NCI-H82 treated with DMSO at 0.1 percent for 48 hours (cell line): Measurements from ENCODE around the gene PRPF39.
"Not testable (repeated sequence)": the region's sequence is repeated elsewhere in the genome, so short reads cannot be mapped to it uniquely, and the experiment has no call there.

Experiments used
- DNase-seq: peaks from one replicate; lab custom pipeline; 2025; ENCODE audit not compliant: unreplicated experiment; lab: John Stamatoyannopoulos, UW

The PRPF39 gene

DNA sequence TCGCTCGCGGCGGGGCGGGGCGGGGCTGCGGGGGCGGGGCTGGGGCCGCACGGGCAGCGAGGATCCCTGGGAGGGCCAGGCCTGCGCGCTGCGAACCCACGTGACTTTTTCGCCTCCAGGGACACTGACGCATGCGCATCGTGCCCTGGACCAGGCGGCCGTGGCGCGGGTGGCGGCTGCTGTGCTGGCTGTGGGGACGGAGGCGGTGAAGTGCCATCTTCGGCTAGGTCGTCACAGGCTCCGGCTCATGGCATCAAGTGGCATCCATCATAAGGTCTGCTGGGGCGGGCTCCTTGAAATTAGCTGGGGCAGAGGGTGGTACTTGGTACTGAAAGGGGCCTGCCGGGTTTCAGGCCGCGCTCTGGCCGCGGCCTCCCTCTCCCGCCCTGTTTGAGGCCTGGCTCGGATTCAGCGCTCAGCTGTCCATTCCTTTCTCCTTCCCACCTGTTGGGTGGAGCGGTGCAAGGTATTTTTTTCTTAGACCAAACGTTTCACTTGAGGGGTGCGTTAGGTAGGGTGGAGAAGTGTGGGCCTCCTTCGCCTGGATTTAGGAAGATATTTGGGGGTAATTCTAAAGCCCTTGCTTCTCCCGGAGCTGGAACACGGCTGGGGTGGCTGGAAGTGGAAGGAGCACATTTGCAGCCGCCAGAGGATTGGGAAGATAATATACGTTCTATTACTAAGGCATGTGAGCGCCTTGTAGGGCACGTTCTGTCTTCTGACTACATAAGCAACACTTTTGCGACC, at the start of gene PRPF39:
PRPF39 (plus strand) TSS at position 141 of the 747 bp plus-strand sequence. CDS start 11,124 bp downstream, outside the sequence.
- DNase-seq, result peak; percentile 57

GRCh38 chr14:45034730-45035129, 49.2 kb upstream of the PRPF39 start:
- DNase-seq, result no peak

GRCh38 chr14:45038256-45038655, 45.7 kb upstream of the PRPF39 start:
- no peak for DNase-seq

- no peak for DNase-seq
Measured at GRCh38 chr14:45038865-45039264, 45.1 kb upstream of the PRPF39 start.

DNA sequence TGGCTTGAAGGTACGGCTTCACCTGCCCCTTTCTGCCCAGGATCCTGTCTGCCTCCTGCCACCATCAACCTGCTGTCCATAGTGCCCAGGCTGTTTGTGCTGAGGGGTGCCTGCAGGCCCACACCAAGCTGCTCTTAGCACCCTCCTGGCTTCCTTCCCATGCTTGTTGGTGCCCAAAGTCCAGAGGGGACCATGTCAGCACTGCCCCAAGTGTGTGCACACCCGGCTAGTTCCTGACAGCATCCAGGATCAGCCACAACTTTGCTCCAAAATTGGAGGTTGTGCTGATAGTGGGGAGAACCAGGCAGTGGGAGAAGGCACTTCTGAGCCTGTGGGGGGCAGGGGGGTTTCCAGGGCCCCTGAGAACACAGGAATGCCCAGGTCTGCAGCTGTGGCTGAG, 44.5 kb upstream of the PRPF39 start:
- no peak for DNase-seq

DNA sequence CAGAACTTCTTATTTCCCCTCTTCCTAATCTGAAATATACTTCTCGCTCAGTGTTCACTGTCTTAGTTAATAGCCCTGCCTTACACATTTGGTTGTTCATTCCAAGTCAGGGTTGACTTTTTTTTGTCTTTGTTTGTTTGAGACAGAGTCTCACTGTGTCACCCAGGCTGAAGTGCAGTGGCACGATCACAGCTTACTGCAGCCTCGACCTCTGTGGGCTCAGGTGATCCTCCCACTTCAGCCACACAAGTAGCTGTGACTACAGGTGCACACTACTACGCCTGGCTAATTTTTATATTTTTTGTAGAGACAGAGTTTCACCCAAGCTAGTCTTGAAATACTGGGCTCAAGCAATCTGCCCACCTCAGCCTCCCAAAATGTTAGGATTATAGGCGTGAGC, 42.3 kb upstream of the PRPF39 start:
- no peak for DNase-seq

DNA sequence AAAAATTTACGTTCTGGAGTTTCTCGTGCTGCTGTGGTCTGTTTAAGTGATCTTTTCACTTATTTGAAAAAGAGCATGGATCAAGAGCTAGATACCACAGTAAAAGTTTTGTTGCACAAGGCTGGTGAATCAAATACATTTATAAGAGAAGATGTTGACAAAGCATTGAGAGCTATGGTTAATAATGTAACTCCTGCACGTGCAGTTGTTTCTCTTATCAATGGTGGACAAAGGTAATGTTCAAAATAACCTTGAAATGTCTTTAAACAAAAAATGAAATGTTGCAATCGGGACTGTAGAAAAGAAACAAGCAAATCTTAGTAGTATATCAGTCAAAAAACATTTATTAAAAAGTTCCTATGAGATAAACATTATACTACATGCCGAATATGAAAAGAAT, 39.3 kb upstream of the PRPF39 start:
- DNase-seq, result no peak

GRCh38 chr14:45048385-45048784, 35.5 kb upstream of the PRPF39 start:
- no peak for DNase-seq

GRCh38 chr14:45051180-45051579, 32.7 kb upstream of the PRPF39 start:
- DNase-seq, result no peak

DNA sequence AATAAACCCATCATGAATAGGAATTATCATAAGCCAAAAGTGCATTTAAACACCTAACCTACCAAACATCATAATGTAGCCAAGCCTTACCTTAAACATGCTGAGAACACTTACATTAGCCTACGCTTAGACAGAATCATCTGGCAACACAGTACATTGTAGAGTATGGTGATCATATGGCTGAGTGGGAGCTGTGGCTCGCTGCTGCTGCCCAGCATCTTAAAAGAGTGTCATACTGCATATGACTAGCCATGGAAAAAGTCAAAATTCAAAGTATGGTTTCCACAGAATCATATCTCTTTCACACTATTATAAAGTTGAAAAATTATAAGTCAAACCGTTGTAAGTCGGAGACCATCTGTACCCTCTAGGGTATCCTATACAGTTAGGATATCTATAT, 32.0 kb upstream of the PRPF39 start:
- no peak for DNase-seq

- DNase-seq, result no peak
Measured at GRCh38 chr14:45057349-45057748, 26.6 kb upstream of the PRPF39 start.

DNA sequence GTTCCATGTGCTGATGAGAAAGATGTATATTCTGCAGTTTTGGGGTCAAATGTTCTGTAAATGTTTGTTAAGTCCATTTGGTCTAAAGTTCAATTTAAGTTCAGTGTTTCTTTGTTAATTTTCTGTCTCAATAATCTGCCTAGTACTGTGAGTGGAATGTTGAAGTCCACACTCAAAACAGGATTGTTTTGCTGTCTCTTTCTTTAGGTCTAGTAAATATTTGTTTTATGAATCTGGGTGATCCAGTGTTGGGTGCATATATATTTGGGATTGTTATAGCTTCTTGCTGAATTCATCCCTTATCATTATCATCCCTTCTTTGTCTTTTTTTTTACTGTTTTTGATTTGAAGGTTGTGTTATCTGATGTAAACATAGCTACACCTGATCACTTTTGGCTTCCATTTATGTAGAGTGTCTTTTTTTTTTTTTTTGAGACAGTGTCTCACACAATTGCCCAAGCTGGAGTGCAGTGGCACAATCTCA, 26.0 kb upstream of the PRPF39 start:
- DNase-seq, result no peak

DNA sequence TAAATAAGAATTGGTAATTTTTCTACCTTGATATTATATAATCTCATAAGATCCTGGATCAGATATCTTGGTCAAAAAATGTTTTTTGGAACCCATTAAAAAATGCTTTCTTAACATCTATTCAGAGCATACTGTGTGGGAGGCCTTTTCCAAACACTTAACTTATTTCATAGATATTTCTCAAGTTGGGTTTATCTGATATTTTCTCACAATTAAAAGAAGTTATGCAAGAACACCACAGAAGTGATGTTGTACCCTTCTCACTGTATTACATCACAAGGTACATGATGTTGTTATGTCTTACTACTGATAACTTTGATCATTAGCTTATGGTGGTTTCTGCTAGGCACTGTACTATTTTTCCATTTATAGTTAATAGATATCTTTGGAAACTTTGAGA, 23.4 kb upstream of the PRPF39 start:
- no peak for DNase-seq

DNA sequence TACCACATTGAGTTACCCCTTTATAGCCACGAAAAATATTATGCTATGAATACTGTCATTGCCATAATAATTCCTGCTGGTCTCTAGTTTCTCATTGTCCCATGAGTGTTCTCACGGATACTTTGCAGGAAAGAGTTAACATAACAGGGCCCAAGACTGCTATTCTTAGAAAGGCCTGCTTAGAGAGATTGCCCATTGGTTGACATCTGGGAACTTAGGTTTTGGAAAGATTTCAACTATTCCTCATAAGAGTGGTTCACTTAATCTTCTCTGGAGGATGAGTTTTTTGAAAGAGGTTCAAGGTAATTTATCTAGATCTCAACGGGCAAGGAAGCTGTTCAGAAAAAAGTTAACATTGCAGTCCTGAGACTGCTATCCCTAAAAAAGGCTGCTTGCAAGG, 18.4 kb upstream of the PRPF39 start:
- DNase-seq, result no peak

GRCh38 chr14:45065956-45066355, 18.0 kb upstream of the PRPF39 start:
- peak; percentile 5 for DNase-seq

- no peak for DNase-seq
Measured at GRCh38 chr14:45066667-45067066, 17.2 kb upstream of the PRPF39 start.

DNA sequence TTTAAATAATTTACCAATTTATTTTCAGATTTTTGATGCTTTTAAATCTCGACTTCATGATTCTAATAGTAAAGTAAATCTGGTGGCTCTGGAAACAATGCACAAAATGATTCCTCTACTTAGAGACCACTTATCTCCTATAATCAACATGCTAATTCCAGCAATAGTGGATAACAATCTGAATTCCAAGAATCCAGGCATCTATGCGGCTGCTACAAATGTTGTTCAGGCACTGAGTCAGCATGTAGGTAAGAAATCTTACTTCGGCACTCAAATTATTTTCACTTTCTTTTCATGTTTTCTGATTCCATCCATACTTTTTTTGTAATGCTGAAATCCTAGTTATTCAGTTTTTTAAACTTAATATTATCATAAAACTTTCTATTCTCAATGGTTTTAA, 15.5 kb upstream of the PRPF39 start:
- DNase-seq, result no peak

GRCh38 chr14:45070215-45070614, 13.7 kb upstream of the PRPF39 start:
- no peak for DNase-seq

GRCh38 chr14:45072126-45072525, 11.8 kb upstream of the PRPF39 start:
- no peak for DNase-seq

DNA sequence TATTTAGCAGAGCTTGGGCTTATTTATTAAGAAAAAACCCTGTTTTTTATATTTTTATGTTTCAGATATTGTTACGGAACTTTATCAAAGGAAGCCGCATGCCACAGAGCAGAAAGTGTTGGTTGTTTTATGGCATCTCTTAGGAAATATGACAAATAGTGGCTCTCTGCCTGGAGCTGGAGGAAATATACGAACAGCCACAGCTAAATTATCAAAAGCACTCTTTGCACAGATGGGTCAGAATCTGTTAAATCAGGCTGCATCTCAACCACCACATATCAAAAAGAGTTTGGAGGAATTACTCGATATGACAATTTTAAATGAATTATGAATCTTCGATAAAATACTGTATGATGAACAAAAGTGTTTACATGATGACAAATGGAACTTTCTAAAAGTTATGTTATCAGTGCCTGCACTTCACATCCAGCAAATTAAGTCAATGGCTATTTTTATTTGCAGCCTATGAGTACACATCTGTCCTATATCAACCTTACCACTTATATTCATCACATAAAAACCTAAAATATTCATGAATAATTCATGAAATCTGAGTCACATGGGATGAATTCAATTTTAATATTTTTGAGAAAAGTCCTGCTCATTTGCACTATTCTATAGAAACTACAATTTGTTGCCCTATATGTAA, 10.6 kb upstream of the PRPF39 start:
- DNase-seq, result no peak

- no peak for DNase-seq
Measured at GRCh38 chr14:45078323-45078722, 5.6 kb upstream of the PRPF39 start.

DNA sequence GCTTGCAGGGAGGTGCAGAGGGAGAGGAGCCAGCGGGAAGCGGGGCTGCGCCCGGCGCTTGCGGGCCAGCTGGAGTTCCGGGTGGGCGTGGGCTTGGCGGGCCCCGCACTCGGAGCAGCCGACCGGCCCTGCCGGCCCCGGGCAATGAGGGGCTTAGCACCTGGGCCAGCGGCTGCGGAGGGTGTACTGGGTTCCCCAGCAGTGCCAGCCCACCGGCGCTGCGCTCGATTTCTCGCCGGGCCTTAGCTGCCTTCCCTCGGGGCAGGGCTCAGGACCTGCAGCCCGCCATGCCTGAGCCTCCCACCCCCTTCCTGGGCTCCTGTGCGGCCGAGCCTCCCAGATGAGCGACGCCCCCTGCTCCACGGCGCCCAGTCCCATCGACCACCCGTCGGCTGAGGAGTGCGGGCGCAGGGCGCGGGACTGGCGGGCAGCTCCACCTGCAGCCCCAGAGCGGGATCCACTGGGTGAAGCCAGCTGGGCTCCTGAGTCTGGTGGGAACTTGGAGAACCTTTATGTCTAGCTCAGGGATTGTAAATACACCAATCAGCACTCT, 3.4 kb upstream of the PRPF39 start:
- not testable (repeated sequence) for DNase-seq
